ENCODE measurements around the gene KANSL1. TPM values are rescaled to one million over a fixed set of nuclear protein-coding genes. Genes with fewer than 3 reads are reported as not detected.

Gene KANSL1
- total and polyA plus RNA-seq, 9 donors, result 30.4 to 107 (median 77.7) TPM

GRCh38 chr17:46031920-46032319 lies 161.3 kb downstream of the KANSL1 start:
- Histone ChIP-seq H3K27ac (no peak overlapping the region), H3K27me3 (no peaks in the 10 kb centered on the region), H3K4me3 (no peak overlapping the region), H3K36me3 (peaks cover 3% of the 10 kb centered on the region), H3K9me3 (no peaks in the 10 kb centered on the region), H3K4me1 (ENCODE audit: insufficient read depth) (no peaks in the 10 kb centered on the region)
- 86 to 94% (median 88%) methylated on average over 8 of the region's 8 CpGs for WGBS, 3 donors
- peak in 1 of 5 donors; percentile 30 for DNase-seq
- intact Hi-C loops (cut with DNase I), result no loop called here
- TF ChIP-seq CTCF (IDR thresholded peaks at IDR 0.05) (no peak), POLR2A (IDR thresholded peaks at IDR 0.05) (no peak), EP300 (IDR thresholded peaks at IDR 0.05) (no peak)

GRCh38 chr17:46031440-46031839 lies 161.8 kb downstream of the KANSL1 start:
- Histone ChIP-seq H3K9me3 (no peaks in the 10 kb centered on the region), H3K27me3 (no peaks in the 10 kb centered on the region), H3K36me3 (peaks cover 3% of the 10 kb centered on the region), H3K4me1 (ENCODE audit: insufficient read depth) (no peaks in the 10 kb centered on the region), H3K4me3 (no peak overlapping the region), H3K27ac (no peak overlapping the region)
- TF ChIP-seq CTCF (IDR thresholded peaks at IDR 0.05), result no peak
- no peak for TF ChIP-seq POLR2A (IDR thresholded peaks at IDR 0.05)
- 92 to 94% (median 92%) methylated on average over 16 of the region's 16 CpGs for WGBS, 3 donors
- DNase-seq, result peak in 1 of 5 donors; percentile 35
- intact Hi-C loops (cut with DNase I), result no loop called here

- no peak overlapping the region for H3K27ac ChIP-seq
- H3K36me3 ChIP-seq, result peaks cover 3% of the 10 kb centered on the region
- 70 to 85% (median 78%) methylated on average over 3 of the region's 3 CpGs for WGBS, 3 donors
- no peaks in the 10 kb centered on the region for H3K4me1 ChIP-seq (ENCODE audit: insufficient read depth)
- H3K4me3 ChIP-seq, result no peak overlapping the region
- intact Hi-C loops (cut with DNase I), result no loop called here
- no peaks in the 10 kb centered on the region for H3K9me3 ChIP-seq
- TF ChIP-seq POLR2A (IDR thresholded peaks at IDR 0.05) (no peak), CTCF (IDR thresholded peaks at IDR 0.05) (no peak), EP300 (IDR thresholded peaks at IDR 0.05) (no peak)
- no peak for DNase-seq
- no peaks in the 10 kb centered on the region for H3K27me3 ChIP-seq
Observed at GRCh38 chr17:46030752-46031151, 162.5 kb downstream of the KANSL1 start.

GRCh38 chr17:46029627-46030026 lies 163.6 kb downstream of the KANSL1 start:
- Histone ChIP-seq H3K9me3 (no peaks in the 10 kb centered on the region), H3K27ac (no peak overlapping the region), H3K36me3 (peaks cover 3% of the 10 kb centered on the region), H3K4me3 (no peak overlapping the region), H3K27me3 (no peaks in the 10 kb centered on the region), H3K4me1 (ENCODE audit: insufficient read depth) (no peaks in the 10 kb centered on the region)
- no peak for DNase-seq
- intact Hi-C loops (cut with DNase I), result loop anchor here in 1 of 4 donors (5.0 kb wide), 1 partner anchor 1568 kb away; no protein-coding TSS in a partner anchor
- 90 to 94% (median 94%) methylated on average over 6 of the region's 6 CpGs for WGBS, 3 donors
- no peak for TF ChIP-seq POLR2A (IDR thresholded peaks at IDR 0.05)
- no peak for TF ChIP-seq CTCF (IDR thresholded peaks at IDR 0.05)
- TF ChIP-seq EP300 (IDR thresholded peaks at IDR 0.05), result no peak
